Fibroblast of lung (primary cell): ENCODE data around the gene CAPN13. TPM values are rescaled to one million over a fixed set of nuclear protein-coding genes. Genes with fewer than 3 reads are reported as not detected.

ENCODE experiments used
- DNase-seq, 2 donors: peaks; one replicate each; pipeline versions ENCODE4 v3.0.0 to v3.0.0-alpha.2; 2010; ENCODE audit warnings: low read depth in 2 of 2
- H2AFZ ChIP-seq: 2 replicates; pipeline ENCODE4 v1.5.1; 2012; ENCODE audit warnings: low read length, control low read depth, inconsistent platforms
- H3K27ac ChIP-seq: 2 replicates; pipeline ENCODE4 v1.5.1; 2011; ENCODE audit warnings: low read length, control low read depth; ENCODE audit not compliant: insufficient read depth
- H3K27me3 ChIP-seq: 2 replicates; pipeline ENCODE4 v1.5.1; 2011; ENCODE audit warnings: mild to moderate bottlenecking, low read length; ENCODE audit not compliant: control insufficient read depth, insufficient read depth
- H3K36me3 ChIP-seq: 2 replicates; pipeline ENCODE4 v1.5.1; 2011; ENCODE audit warnings: low read length; ENCODE audit not compliant: control insufficient read depth, insufficient read depth
- H3K4me1 ChIP-seq: 2 replicates; pipeline ENCODE4 v1.5.1; 2011; ENCODE audit warnings: low read length; ENCODE audit not compliant: control insufficient read depth, insufficient read depth; ENCODE audit errors: extremely low read depth
- H3K4me2 ChIP-seq: 2 replicates; pipeline ENCODE4 v1.5.1; 2011; ENCODE audit warnings: low read length, control low read depth; ENCODE audit not compliant: insufficient read depth; ENCODE audit errors: extremely low read depth
- H3K4me3 ChIP-seq, 4 experiments: fragments of 200-600 bp in 1 of 4; sonication (generic) in 1 of 4; replicated peaks in 1 of 4; 2 replicates each; pipeline ENCODE4 v1.5.1; 2011 to 2016; ENCODE audit warnings: low read length in 4 of 4, low read depth in 3 of 4, mild to moderate bottlenecking in 3 of 4, control low read depth in 2 of 4, inconsistent platforms in 1 of 4, mixed read lengths in 1 of 4; ENCODE audit not compliant: insufficient read depth in 1 of 4; ENCODE audit errors: control extremely low read depth in 1 of 4
- H3K79me2 ChIP-seq: 2 replicates; pipeline ENCODE4 v1.5.1; 2012; ENCODE audit warnings: mild to moderate bottlenecking, low read length, inconsistent platforms; ENCODE audit not compliant: control insufficient read depth, insufficient read depth
- H3K9ac ChIP-seq: 2 replicates; pipeline ENCODE4 v1.5.1; 2011; ENCODE audit warnings: mild to moderate bottlenecking, low read length, control low read depth; ENCODE audit not compliant: insufficient read depth
- H3K9me3 ChIP-seq: 2 replicates; pipeline ENCODE4 v1.5.1; 2012; ENCODE audit warnings: low read depth, low read length; ENCODE audit not compliant: control insufficient read depth, insufficient read depth
- H4K20me1 ChIP-seq: 2 replicates; pipeline ENCODE4 v1.5.1; 2011; ENCODE audit warnings: low read length; ENCODE audit not compliant: control insufficient read depth, insufficient read depth; ENCODE audit errors: extremely low read depth
- EZH2 ChIP-seq: IDR thresholded peaks from 2 replicates; pipeline ENCODE4 v1.5.1; 2012; ENCODE audit warnings: low read length, control low read depth, mild to moderate bottlenecking; ENCODE audit errors: missing control alignments
- polyA plus RNA-seq, 2 donors: library from polyadenylated mRNA; depleted of rRNA in 1 of 2; stranded (reverse) in 1 of 2; unstranded in 1 of 2; fragments of >200 nt; gene quantifications; 2 replicates each; pipeline ENCODE4 v1.2.1, GENCODE V29; 2011 to 2012; ENCODE audit warnings: missing spikeins in 1 of 2
- total RNA-seq: library from RNA; depleted of rRNA; stranded (reverse); fragments of >200 nt; gene quantifications from 2 replicates; pipeline ENCODE4 v1.2.1, GENCODE V29; 2014
- TF ChIP-seq, protein P1 (sequence below), 2 donors: IDR thresholded peaks in 1 of 2; conservative IDR thresholded peaks in 1 of 2; 1 replicate in 1 of 2; 2 replicates in 1 of 2; pipeline ENCODE4 v1.5.1; 2011 to 2012; ENCODE audit warnings: low read length in 2 of 2, control low read depth in 1 of 2, inconsistent platforms in 1 of 2, low read depth in 1 of 2, mild to moderate bottlenecking in 1 of 2

CAPN13 gene
- total and polyA plus RNA-seq, 2 donors (not counting 1 experiment from before 2014, with no cell fraction given), result not detected

GRCh38 chr2:30730736-30731647 is 76.3 kb downstream of the CAPN13 start:
- no peaks in the 10 kb centered on the region for H3K9me3 ChIP-seq
- no peak overlapping the region for H3K4me2 ChIP-seq
- H3K27ac ChIP-seq, result no peak overlapping the region
- H4K20me1 ChIP-seq, result no peaks in the 10 kb centered on the region
- no peaks in the 10 kb centered on the region for H3K79me2 ChIP-seq
- H3K9ac ChIP-seq, result no peak overlapping the region
- no peaks in the 10 kb centered on the region for H3K4me1 ChIP-seq
- no peaks in the 10 kb centered on the region for H3K36me3 ChIP-seq
- H3K27me3 ChIP-seq, result peaks cover 7% of the 10 kb centered on the region
- H3K4me3 ChIP-seq, result no peak overlapping the region
- TF ChIP-seq, protein P1, sequence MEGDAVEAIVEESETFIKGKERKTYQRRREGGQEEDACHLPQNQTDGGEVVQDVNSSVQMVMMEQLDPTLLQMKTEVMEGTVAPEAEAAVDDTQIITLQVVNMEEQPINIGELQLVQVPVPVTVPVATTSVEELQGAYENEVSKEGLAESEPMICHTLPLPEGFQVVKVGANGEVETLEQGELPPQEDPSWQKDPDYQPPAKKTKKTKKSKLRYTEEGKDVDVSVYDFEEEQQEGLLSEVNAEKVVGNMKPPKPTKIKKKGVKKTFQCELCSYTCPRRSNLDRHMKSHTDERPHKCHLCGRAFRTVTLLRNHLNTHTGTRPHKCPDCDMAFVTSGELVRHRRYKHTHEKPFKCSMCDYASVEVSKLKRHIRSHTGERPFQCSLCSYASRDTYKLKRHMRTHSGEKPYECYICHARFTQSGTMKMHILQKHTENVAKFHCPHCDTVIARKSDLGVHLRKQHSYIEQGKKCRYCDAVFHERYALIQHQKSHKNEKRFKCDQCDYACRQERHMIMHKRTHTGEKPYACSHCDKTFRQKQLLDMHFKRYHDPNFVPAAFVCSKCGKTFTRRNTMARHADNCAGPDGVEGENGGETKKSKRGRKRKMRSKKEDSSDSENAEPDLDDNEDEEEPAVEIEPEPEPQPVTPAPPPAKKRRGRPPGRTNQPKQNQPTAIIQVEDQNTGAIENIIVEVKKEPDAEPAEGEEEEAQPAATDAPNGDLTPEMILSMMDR (conservative IDR thresholded peaks at IDR 0.05 in 1 of 2, IDR thresholded peaks at IDR 0.05 in 1 of 2; ENCODE audit: low read depth in 1 of 2, low read length in 2 of 2), result no peak
- no peak for TF ChIP-seq EZH2
- no peak overlapping the region for H2AFZ ChIP-seq
- no peak for DNase-seq

- TF ChIP-seq, protein P1 (conservative IDR thresholded peaks at IDR 0.05 in 1 of 2, IDR thresholded peaks at IDR 0.05 in 1 of 2; ENCODE audit: low read depth in 1 of 2, low read length in 2 of 2), result no peak
- TF ChIP-seq EZH2, result no peak
- Histone ChIP-seq H3K4me2 (no peak overlapping the region), H3K9me3 (no peaks in the 10 kb centered on the region), H2AFZ (no peak overlapping the region), H3K27me3 (peaks cover 11% of the 10 kb centered on the region), H4K20me1 (no peaks in the 10 kb centered on the region), H3K79me2 (no peaks in the 10 kb centered on the region), H3K4me1 (no peaks in the 10 kb centered on the region), H3K36me3 (no peaks in the 10 kb centered on the region), H3K9ac (no peak overlapping the region), H3K4me3 (no peak overlapping the region), H3K27ac (no peak overlapping the region)
- DNase-seq, result no peak
Measured at GRCh38 chr2:30729031-30729430, 78.2 kb downstream of the CAPN13 start.

DNA sequence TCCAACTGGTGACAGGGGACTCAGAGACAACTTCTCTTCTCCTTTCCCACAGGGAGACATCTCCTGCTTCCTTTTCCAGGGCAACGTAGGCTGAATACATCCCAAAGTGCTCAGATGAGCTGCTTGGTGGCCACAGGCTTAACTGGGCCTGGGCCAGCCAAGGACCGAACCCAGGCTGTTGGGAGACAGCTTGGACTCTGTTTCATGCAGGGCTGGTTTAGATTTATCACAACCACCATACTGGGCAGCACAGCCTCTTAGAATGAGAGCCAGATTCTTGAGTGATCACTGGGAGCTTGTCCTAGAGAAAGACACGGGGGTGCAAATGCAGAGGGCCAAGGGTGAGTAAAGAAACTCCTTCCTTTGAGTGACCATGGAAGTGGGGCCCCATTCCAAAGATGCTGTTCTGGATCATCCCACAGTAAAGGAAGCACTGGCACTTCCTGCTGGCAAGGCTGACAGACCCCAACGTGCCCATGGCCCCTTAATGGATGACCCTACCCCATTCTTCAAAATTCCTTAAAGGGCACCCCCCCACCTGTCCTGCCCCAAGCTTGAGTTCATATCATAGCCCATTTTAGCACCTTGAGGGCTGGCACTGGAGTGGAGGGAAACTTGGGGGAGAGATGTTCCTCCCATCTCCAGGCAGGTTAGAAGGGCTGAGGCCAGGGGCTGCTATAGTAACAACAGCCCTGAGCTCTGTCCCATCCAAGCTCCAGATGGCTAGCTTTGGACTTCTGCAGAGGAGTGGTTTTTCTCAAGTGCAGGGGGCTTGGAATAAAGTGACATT is 84.1 kb downstream of the CAPN13 start:
- H3K27me3 ChIP-seq, result peaks cover 4% of the 10 kb centered on the region
- no peak overlapping the region for H2AFZ ChIP-seq
- no peak overlapping the region for H3K4me3 ChIP-seq
- no peak for DNase-seq
- no peaks in the 10 kb centered on the region for H3K79me2 ChIP-seq
- H3K9ac ChIP-seq, result no peak overlapping the region
- H3K36me3 ChIP-seq, result no peaks in the 10 kb centered on the region
- no peak overlapping the region for H3K27ac ChIP-seq
- H3K4me2 ChIP-seq, result no peak overlapping the region
- H3K9me3 ChIP-seq, result no peaks in the 10 kb centered on the region
- no peaks in the 10 kb centered on the region for H3K4me1 ChIP-seq
- TF ChIP-seq EZH2, result no peak
- TF ChIP-seq, protein P1 (conservative IDR thresholded peaks at IDR 0.05 in 1 of 2, IDR thresholded peaks at IDR 0.05 in 1 of 2; ENCODE audit: low read depth in 1 of 2, low read length in 2 of 2), result no peak
- H4K20me1 ChIP-seq, result no peaks in the 10 kb centered on the region
